ENCODE data around the gene ADA. TPM values are rescaled to one million over a fixed set of nuclear protein-coding genes. Genes with fewer than 3 reads are reported as not detected.

Gene ADA
- polyA plus RNA-seq, 1 donor from 2014 or later, result 0.56 TPM

GRCh38 chr20:44581515-44581914, 70.0 kb downstream of the ADA start:
- H3K27me3 ChIP-seq (ENCODE audit: insufficient read depth, low read depth, low read length), result no peaks in the 10 kb centered on the region
- no peaks in the 10 kb centered on the region for H4K20me1 ChIP-seq (ENCODE audit: insufficient read depth)
- no peaks in the 10 kb centered on the region for H3K79me2 ChIP-seq (replicated peaks; ENCODE audit: insufficient read depth, low read length)
- no peak overlapping the region for H3K4me3 ChIP-seq (ENCODE audit: low read length)
- no peaks in the 10 kb centered on the region for H3K9me3 ChIP-seq (ENCODE audit: low read length)
- TF ChIP-seq SMC3 (conservative IDR thresholded peaks at IDR 0.05; ENCODE audit: poor library complexity) (no peak), RAD21 (conservative IDR thresholded peaks at IDR 0.05) (no peak), MXI1 (conservative IDR thresholded peaks at IDR 0.05; ENCODE audit: poor library complexity, severe bottlenecking) (no peak), CTCF (IDR thresholded peaks at IDR 0.05; ENCODE audit: poor library complexity, severe bottlenecking) (no peak), POLR2AphosphoS5 (IDR thresholded peaks at IDR 0.05) (no peak), EZH2 (IDR thresholded peaks at IDR 0.05; ENCODE audit: borderline replicate concordance, insufficient read depth, low read length, poor library complexity, severe bottlenecking) (no peak), EP300 (conservative IDR thresholded peaks at IDR 0.05; ENCODE audit: poor library complexity, severe bottlenecking) (no peak), TAF1 (IDR thresholded peaks at IDR 0.05; ENCODE audit: low read depth) (no peak), REST (IDR thresholded peaks at IDR 0.05; ENCODE audit: borderline replicate concordance) (no peak)
- no peaks in the 10 kb centered on the region for H3K9me2 ChIP-seq (ENCODE audit: insufficient read depth, low read length)
- no peak overlapping the region for H2AFZ ChIP-seq (ENCODE audit: low read depth, low read length)
- H3K4me2 ChIP-seq (ENCODE audit: low read length), result no peak overlapping the region
- no peaks in the 10 kb centered on the region for H3K36me3 ChIP-seq (ENCODE audit: insufficient read depth, low read length)
- H3F3A ChIP-seq (ENCODE audit: insufficient read depth, low read length, poor library complexity, severe bottlenecking), result no peaks in the 10 kb centered on the region
- no peak overlapping the region for H3K9ac ChIP-seq (ENCODE audit: low read length)
- H3K27ac ChIP-seq (ENCODE audit: low read length), result no peak overlapping the region

- Histone ChIP-seq H3K4me2 (ENCODE audit: low read length) (no peak overlapping the region), H3K79me2 (replicated peaks; ENCODE audit: insufficient read depth, low read length) (no peaks in the 10 kb centered on the region), H3K27me3 (ENCODE audit: insufficient read depth, low read depth, low read length) (no peaks in the 10 kb centered on the region), H3K9me2 (ENCODE audit: insufficient read depth, low read length) (no peaks in the 10 kb centered on the region), H3F3A (ENCODE audit: insufficient read depth, low read length, poor library complexity, severe bottlenecking) (no peaks in the 10 kb centered on the region), H3K9me3 (ENCODE audit: low read length) (no peaks in the 10 kb centered on the region), H4K20me1 (ENCODE audit: insufficient read depth) (no peaks in the 10 kb centered on the region), H3K9ac (ENCODE audit: low read length) (no peak overlapping the region), H2AFZ (ENCODE audit: low read depth, low read length) (no peak overlapping the region), H3K36me3 (ENCODE audit: insufficient read depth, low read length) (no peaks in the 10 kb centered on the region), H3K4me3 (ENCODE audit: low read length) (no peak overlapping the region), H3K27ac (ENCODE audit: low read length) (no peak overlapping the region)
- TF ChIP-seq POLR2AphosphoS5 (IDR thresholded peaks at IDR 0.05) (no peak), REST (IDR thresholded peaks at IDR 0.05; ENCODE audit: borderline replicate concordance) (no peak)
Observed at GRCh38 chr20:44580581-44581268, 70.8 kb downstream of the ADA start.

All from neural cell (in vitro differentiated cells).